Keratinocyte (primary cell): ENCODE data around the gene SMARCD3.

Source experiments
- CTCF ChIP-seq, 3 experiments: IDR thresholded peaks in 1 of 3; conservative IDR thresholded peaks in 1 of 3; optimal IDR thresholded peaks in 1 of 3; 2 replicates in 2 of 3; 3 replicates in 1 of 3; pipeline versions ENCODE3 to v1.5.1; 2011; ENCODE audit warnings: low read length in 3 of 3, mild to moderate bottlenecking in 3 of 3, moderate library complexity in 2 of 3, control low read depth in 1 of 3, inconsistent platforms in 1 of 3; ENCODE audit not compliant: insufficient read depth in 2 of 3; ENCODE audit errors: extremely low read depth in 1 of 3
- EZH2 ChIP-seq: IDR thresholded peaks from one replicate; pipeline ENCODE4 v1.6.1; 2012; ENCODE audit warnings: inconsistent platforms, mild to moderate bottlenecking, low read length, moderate library complexity

GRCh38 chr7:151189038-151189437, 59.5 kb downstream of the SMARCD3 start:
- no peak for TF ChIP-seq CTCF (optimal IDR thresholded peaks at IDR 0.05 in 1 of 3, IDR thresholded peaks at IDR 0.05 in 1 of 3, conservative IDR thresholded peaks at IDR 0.05 in 1 of 3; ENCODE audit: extremely low read depth in 1 of 3, insufficient read depth in 2 of 3, low read length in 3 of 3)
- no peak for TF ChIP-seq EZH2
